Choroid plexus epithelial cell (primary cell): ENCODE results near the gene GOSR2.

Experiments used
- DNase-seq: peaks from one replicate; pipeline ENCODE4 v3.0.0-alpha.2; 2010; ENCODE audit warnings: low read depth
- H3K4me3 ChIP-seq: 2 replicates; pipeline ENCODE4 v1.5.1; 2011; ENCODE audit warnings: low read depth, mild to moderate bottlenecking, control low read depth, low read length, moderate library complexity
- TF ChIP-seq, protein P1 (sequence below): conservative IDR thresholded peaks from 2 replicates; pipeline ENCODE4 v1.5.1; 2011; ENCODE audit warnings: low read depth, mild to moderate bottlenecking, control low read depth, inconsistent platforms, low read length, moderate library complexity

The GOSR2 gene

DNA sequence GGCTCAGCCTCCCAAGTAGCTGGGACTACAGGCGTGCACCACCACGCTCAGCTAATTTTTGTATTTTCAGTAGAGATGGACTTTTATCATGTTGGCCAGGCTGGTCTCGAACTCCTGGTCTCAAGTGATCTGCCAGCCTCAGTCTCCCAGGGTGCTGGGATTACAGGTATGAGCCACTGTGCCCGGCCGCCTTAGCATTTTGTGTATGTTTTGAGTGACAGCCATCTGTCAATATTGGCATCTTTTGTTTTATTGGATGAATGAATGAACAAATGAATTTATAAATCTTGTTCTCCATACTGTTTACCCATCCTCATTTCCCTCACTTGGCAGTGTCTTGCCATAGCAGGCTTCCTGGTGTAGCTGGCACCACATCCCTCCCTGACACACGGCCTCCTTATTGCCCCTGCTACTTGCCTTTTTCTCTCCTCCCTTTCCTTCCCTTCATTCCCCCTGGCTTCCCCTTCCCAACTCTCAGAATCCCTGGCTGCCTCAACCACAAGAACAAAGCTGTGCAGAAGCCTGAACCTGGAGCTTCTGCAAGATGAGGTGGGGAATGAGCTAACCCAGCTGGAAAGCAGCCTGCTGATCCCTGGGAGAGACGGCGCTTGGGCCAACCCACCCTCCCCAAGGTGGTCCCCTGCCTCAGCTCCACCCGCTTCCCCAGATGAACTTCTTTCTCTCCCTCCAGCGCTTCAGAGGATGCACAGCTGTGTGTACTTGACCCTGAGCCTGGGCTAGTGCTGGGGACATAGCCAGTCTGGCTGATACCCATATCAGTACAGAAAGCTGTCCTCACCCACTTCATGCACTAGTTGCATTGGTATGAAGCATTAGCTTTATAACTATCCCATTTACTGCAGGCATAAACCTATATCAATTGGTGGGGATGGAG lies 37.3 kb upstream of the GOSR2 start:
- DNase-seq = no peak
- TF ChIP-seq, protein P1, sequence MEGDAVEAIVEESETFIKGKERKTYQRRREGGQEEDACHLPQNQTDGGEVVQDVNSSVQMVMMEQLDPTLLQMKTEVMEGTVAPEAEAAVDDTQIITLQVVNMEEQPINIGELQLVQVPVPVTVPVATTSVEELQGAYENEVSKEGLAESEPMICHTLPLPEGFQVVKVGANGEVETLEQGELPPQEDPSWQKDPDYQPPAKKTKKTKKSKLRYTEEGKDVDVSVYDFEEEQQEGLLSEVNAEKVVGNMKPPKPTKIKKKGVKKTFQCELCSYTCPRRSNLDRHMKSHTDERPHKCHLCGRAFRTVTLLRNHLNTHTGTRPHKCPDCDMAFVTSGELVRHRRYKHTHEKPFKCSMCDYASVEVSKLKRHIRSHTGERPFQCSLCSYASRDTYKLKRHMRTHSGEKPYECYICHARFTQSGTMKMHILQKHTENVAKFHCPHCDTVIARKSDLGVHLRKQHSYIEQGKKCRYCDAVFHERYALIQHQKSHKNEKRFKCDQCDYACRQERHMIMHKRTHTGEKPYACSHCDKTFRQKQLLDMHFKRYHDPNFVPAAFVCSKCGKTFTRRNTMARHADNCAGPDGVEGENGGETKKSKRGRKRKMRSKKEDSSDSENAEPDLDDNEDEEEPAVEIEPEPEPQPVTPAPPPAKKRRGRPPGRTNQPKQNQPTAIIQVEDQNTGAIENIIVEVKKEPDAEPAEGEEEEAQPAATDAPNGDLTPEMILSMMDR = no peak

DNA sequence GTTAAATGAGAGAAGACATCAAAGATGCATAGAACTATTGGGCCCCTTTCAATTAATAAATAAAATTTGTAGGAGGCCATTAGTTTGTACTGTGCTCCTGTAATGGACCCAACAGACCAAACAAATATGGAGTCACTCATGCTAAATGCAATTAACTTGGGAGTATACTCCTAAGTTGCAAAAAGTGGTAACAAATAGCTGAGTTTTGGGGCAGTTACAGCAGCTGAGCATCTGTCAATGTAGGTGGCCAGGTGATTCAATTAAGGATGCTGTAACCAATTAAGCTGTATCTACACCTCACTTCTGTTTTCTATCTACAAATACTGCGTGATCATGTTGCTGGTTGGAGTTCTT lies 36.7 kb upstream of the GOSR2 start:
- DNase-seq = no peak
- H3K4me3 ChIP-seq = no peak overlapping the region
- TF ChIP-seq, protein P1 = no peak

More for the DNA sequence above, 37.3 kb upstream of the GOSR2 start:
- no peak overlapping the region for H3K4me3 ChIP-seq

DNA sequence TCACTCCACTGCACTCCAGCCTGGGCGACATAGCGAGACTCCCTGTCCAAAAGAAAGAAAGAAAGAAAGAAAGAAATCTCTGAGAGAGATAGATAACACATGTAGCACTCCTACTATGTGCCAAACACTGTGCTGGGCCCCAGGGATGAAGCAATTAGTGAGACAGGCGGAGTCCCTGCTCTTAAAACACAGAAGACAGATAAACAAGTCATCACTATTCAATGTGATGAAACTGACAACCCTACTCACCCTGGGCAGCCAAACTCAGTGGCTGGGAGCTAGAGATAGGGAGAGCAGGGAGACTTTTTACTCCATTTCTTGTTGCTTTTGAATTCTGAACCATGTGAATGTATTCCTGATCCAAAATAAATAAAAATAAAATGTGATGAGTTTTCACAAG lies 35.2 kb upstream of the GOSR2 start:
- DNase-seq = no peak
- TF ChIP-seq, protein P1 = no peak
- no peak overlapping the region for H3K4me3 ChIP-seq

DNA sequence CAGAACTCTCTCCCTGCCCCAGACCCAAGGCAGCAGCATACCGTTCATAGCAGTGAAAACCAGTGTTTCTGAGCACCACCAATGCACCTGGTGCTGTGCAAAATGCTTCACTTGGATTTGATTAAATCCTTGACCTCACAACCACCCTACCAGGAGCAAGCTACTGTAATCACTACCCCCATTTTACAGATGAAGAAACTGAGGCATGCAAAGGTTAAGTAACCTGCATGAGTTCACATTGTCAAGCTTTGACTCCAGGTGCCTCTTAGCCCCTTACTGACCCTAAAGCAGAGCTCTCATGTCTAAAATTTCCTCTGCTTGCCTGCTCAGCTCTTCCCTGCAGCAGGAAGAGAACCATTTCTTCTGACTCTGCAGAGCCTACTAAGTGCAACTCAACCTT lies 34.2 kb upstream of the GOSR2 start:
- TF ChIP-seq, protein P1 = no peak
- no peak for DNase-seq
- H3K4me3 ChIP-seq = no peak overlapping the region

DNA sequence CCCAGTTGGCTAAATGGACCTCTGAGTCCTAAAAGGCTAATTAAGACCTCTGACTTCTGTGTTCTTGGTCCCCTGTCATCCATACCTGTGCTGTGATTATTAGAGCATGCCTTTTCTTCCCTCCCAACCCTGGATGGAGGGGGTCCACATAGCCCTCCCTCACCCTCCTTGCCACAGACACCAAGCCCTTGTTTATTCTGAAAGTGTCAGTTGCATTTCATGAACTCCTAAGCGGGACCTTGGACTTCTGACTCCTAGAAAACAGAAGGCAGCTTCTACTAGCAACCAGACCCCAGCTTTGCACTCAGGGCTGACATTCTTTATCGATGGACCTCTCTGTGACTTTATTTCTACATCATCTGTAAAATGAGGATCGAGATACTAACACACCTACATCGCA lies 33.4 kb upstream of the GOSR2 start:
- H3K4me3 ChIP-seq = no peak overlapping the region
- DNase-seq = no peak
- TF ChIP-seq, protein P1 = no peak

DNA sequence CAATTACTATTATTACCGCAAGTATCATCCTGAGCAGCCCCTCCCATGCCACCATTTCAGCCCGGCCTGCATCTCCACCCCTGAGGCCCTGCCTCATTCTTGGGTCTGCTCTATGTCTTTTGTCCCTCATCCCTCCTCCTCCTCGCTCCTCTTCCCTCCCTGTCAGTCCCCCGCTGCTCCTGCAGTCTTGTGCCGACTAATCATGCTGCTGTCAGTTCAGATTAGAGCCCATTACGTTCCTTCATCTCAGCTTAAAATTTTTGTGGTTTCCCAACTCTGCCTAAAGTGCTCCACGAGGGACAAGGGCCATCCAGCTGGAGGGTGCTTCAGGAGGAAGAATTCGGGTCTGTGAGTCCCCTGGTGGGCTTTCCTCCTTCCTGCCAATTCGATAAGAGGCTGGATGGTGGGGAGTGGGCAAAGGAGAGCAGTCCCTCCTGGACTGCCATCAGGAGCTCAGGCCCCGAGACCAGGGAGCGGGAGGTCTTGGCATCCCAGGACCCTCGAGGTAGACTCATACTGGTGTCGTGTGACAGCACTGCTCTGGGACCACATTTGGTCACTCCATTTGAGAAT lies 32.9 kb upstream of the GOSR2 start:
- no peak for DNase-seq
- H3K4me3 ChIP-seq = no peak overlapping the region
- TF ChIP-seq, protein P1 = no peak

DNA sequence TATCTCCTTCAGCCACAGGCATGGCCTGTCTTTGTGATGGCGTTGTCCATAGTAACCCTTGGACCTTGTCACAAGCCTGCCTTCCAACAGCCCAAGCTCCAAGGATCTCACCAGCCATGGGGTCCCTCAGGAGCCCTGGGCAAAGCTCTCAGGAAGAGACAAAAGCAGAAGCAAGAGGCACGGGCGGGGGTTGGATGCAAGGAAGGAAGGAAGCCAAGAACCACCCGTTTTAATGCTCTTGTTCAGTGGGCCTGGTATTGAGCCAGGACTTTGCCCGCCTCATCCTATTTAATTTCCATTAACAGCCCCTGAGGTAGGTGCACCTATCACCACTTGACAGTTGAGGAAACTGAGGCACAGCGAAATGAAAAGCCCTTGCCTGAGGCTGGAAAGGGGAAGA lies 32.3 kb upstream of the GOSR2 start:
- no peak overlapping the region for H3K4me3 ChIP-seq
- no peak for DNase-seq
- TF ChIP-seq, protein P1 = no peak
